ENCODE results near the gene ATP6V1F.

Gene ATP6V1F

DNA sequence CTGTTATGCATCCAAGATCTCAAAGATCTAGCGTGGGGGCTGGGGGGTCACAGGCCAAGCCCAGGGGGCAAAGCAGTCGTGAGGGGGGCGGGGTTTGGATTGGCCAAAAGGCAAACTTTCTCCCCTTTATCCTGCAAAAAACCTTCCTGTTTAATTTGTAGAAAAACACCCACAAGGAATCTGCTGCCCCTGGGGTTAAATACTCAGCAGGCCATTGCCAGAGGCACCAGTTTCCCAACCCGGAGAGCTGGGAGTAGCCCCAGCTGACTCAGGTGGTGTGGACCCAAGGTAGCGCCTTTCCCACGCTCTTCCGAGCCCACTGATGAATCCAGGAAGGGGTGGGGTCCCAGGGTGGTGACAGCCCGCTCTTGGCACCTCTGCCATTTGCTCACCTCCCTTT, 26.5 kb downstream of the ATP6V1F start:
- H3K36me3 Mint-ChIP-seq (ENCODE audit: insufficient read depth) = peaks cover 1% of the 10 kb centered on the region
- no peaks in the 10 kb centered on the region for H3K27me3 Mint-ChIP-seq
- no peaks in the 10 kb centered on the region for H3K9me3 Mint-ChIP-seq
- ATAC-seq (replicated peaks; ENCODE audit: extremely low read depth, poor library complexity, severe bottlenecking) = no peak
- DNase-seq (ENCODE audit: low spot score in 2 of 2) = no peak
- H3K27ac Mint-ChIP-seq (ENCODE audit: low read depth) = no peak overlapping the region
- H3K4me1 Mint-ChIP-seq = no peaks in the 10 kb centered on the region
- H3K4me3 Mint-ChIP-seq = no peak overlapping the region

- peaks cover 1% of the 10 kb centered on the region for H3K36me3 Mint-ChIP-seq (ENCODE audit: insufficient read depth)
- no peaks in the 10 kb centered on the region for H3K9me3 Mint-ChIP-seq
- no peak for ATAC-seq (replicated peaks; ENCODE audit: extremely low read depth, poor library complexity, severe bottlenecking)
- H3K4me3 Mint-ChIP-seq = no peak overlapping the region
- H3K27ac Mint-ChIP-seq (ENCODE audit: low read depth) = no peak overlapping the region
- DNase-seq (ENCODE audit: low spot score in 2 of 2) = no peak
- H3K27me3 Mint-ChIP-seq = no peaks in the 10 kb centered on the region
- H3K4me1 Mint-ChIP-seq = no peaks in the 10 kb centered on the region
Measured at GRCh38 chr7:128890306-128891109, 27.9 kb downstream of the ATP6V1F start.

- Mint-ChIP-seq H3K36me3 (ENCODE audit: insufficient read depth) (peaks cover 1% of the 10 kb centered on the region), H3K9me3 (no peaks in the 10 kb centered on the region), H3K4me3 (no peak overlapping the region), H3K27ac (ENCODE audit: low read depth) (no peak overlapping the region), H3K27me3 (no peaks in the 10 kb centered on the region), H3K4me1 (no peaks in the 10 kb centered on the region)
- ATAC-seq (replicated peaks; ENCODE audit: extremely low read depth, poor library complexity, severe bottlenecking) (no peak), DNase-seq (ENCODE audit: low spot score in 2 of 2) (no peak)
Measured at GRCh38 chr7:128891110-128891941, 28.7 kb downstream of the ATP6V1F start.

DNA sequence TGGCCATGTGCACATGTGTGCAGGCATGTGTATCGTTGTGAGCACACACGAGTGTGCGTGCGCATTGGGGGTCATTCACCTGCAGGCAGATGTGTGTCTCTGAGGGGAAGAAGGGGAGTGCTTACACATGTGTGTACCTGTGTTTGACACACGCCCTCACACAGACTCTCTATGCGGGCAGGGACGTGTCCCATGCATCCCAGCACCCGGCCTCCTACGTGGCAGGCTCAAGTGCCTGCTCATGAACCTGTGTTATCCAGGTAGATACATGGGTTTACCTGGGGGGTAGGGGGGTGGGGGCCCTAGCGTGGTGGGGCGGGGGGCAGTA, 29.2 kb downstream of the ATP6V1F start:
- H3K27ac Mint-ChIP-seq (ENCODE audit: low read depth) = no peak overlapping the region
- H3K4me3 Mint-ChIP-seq = no peak overlapping the region
- peaks cover 1% of the 10 kb centered on the region for H3K36me3 Mint-ChIP-seq (ENCODE audit: insufficient read depth)
- DNase-seq (ENCODE audit: low spot score in 2 of 2) (no peak), ATAC-seq (replicated peaks; ENCODE audit: extremely low read depth, poor library complexity, severe bottlenecking) (no peak)
- no peaks in the 10 kb centered on the region for H3K9me3 Mint-ChIP-seq
- no peaks in the 10 kb centered on the region for H3K27me3 Mint-ChIP-seq
- no peaks in the 10 kb centered on the region for H3K4me1 Mint-ChIP-seq

DNA sequence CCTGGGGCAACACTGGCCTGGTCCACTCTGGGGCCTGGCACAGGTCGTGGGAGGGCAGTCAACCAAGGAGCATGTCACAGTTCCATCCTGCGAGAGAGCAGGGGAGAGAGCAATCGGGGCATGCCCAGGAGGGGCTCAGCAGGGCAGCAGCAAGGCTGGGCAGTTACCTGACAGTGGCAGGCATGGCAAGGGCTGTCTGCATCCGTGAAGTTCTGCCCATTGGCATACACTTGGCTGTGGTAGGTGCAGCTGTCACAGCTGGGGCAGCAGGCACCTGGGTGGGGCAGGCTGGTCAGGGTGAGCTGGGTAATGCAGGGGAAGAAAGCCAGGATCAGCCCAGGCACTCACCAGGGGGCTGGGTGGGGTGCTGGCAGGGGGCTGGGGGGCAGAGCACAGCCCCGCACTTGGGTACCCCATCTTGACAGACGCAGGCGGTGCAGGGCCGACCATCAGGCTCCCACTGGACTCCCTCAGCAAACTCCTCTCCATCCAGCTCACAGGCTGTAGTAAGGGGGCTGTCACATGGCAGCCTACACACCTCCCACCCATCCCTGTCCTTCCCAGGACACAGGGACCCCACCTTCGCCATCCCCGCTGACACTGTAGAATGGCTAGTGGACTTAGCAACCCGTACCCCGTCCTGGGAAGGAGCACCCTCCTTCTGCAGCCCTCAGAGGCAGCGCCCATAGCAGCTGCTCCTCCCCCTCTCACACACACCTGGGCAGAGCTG, 30.0 kb downstream of the ATP6V1F start:
- no peak for ATAC-seq (replicated peaks; ENCODE audit: extremely low read depth, poor library complexity, severe bottlenecking)
- Mint-ChIP-seq H3K4me1 (no peaks in the 10 kb centered on the region), H3K4me3 (no peak overlapping the region), H3K36me3 (ENCODE audit: insufficient read depth) (peaks cover 1% of the 10 kb centered on the region), H3K27ac (ENCODE audit: low read depth) (no peak overlapping the region), H3K9me3 (no peaks in the 10 kb centered on the region), H3K27me3 (no peaks in the 10 kb centered on the region)
- DNase-seq (ENCODE audit: low spot score in 2 of 2) = no peak

DNA sequence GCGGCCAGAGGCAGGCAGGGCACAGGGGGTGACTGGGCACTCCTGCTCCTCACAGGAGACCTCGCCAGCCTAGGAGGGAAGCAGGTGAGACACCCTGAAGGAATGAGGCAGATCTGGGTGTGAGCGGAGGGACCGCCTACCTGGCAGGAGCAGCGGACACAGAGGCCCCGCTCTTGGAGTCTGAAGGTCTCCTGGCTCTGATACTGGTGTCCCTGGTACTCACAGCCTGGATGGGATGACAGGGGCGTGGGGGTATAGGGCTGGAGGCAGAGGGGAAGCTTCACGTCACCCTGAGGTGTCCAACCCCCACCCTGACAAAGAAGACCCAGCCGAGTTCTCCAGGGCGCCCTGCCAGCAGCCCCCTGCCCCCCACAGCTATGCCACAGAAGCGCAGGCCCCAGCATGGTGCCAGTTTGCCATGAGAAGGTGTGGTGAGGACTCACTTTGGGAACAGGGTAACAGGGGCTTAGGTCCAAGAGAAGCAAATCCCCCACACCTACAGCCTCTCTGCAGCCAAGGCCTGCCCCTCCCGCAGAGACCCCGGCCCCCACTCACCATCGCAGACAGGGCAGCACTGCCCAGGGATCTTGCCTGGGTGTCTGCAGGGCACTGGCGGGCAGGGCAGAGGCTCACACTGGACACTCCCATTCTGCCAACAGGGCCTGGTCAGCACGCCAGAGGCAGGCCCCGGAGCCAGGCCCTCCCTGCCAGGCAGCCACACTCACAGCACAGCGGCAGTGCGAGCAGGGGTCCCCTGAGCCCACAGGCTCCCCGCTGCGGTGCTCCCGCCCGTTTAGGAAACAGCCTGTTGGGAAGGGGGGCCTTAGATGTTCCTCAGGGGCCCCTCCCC, 30.8 kb downstream of the ATP6V1F start:
- no peak for DNase-seq (ENCODE audit: low spot score in 2 of 2)
- Mint-ChIP-seq H3K27me3 (no peaks in the 10 kb centered on the region), H3K9me3 (no peaks in the 10 kb centered on the region), H3K27ac (ENCODE audit: low read depth) (no peak overlapping the region), H3K4me1 (no peaks in the 10 kb centered on the region), H3K4me3 (no peak overlapping the region), H3K36me3 (ENCODE audit: insufficient read depth) (peaks cover 1% of the 10 kb centered on the region)
- ATAC-seq (replicated peaks; ENCODE audit: extremely low read depth, poor library complexity, severe bottlenecking) = no peak

- Mint-ChIP-seq H3K27me3 (no peaks in the 10 kb centered on the region), H3K36me3 (ENCODE audit: insufficient read depth) (peaks cover 1% of the 10 kb centered on the region), H3K9me3 (no peaks in the 10 kb centered on the region), H3K4me1 (no peaks in the 10 kb centered on the region), H3K4me3 (no peak overlapping the region), H3K27ac (ENCODE audit: low read depth) (no peak overlapping the region)
- no peak for ATAC-seq (replicated peaks; ENCODE audit: extremely low read depth, poor library complexity, severe bottlenecking)
- DNase-seq (ENCODE audit: low spot score in 2 of 2) = no peak
Measured at GRCh38 chr7:128894101-128894440, 31.4 kb downstream of the ATP6V1F start.

DNA sequence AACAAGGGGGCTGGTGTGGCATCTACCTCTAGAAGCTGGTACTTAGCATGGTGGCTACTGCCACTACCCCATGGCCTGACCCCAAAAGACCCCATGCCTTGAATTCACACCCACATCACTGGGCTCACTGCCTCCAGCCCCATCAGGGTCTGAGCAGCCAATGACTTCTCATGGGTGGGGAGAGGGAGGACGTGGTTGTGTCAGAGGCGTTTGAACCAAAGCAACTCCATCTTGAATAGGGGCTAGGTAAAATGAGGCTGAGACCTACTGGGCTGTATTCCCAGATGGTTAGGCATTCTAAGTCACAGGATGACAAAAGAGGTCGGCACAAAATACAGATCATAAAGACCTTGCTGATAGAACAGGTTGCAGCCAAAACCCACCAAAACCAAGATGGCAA, 32.7 kb downstream of the ATP6V1F start:
- ATAC-seq (replicated peaks; ENCODE audit: extremely low read depth, poor library complexity, severe bottlenecking) (no peak), DNase-seq (ENCODE audit: low spot score in 2 of 2) (no peak)
- Mint-ChIP-seq H3K9me3 (no peaks in the 10 kb centered on the region), H3K36me3 (ENCODE audit: insufficient read depth) (peaks cover 1% of the 10 kb centered on the region), H3K4me3 (no peak overlapping the region), H3K4me1 (no peaks in the 10 kb centered on the region), H3K27me3 (no peaks in the 10 kb centered on the region), H3K27ac (ENCODE audit: low read depth) (no peak overlapping the region)

DNA sequence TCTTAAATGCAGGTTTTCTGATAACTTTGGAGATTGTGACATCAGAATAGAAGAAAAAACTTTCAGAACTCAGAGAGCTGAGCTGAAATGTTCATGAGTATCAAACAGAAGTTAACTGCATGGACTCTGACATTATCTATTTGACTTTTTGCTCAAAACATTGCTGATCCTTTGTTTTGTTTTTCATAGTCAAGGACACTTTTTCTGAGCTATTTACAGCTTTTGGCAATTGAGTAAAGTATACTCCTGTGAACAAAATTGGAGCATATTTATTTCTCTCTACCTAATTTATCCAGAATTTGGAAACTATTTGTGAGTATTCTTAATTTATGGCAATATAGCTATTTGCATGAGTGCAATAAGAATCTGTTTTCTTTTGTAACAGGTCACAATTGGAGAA, 36.7 kb downstream of the ATP6V1F start:
- Mint-ChIP-seq H3K27ac (ENCODE audit: low read depth) (no peak overlapping the region), H3K36me3 (ENCODE audit: insufficient read depth) (no peaks in the 10 kb centered on the region)

GRCh38 chr7:128900237-128900636, 37.6 kb downstream of the ATP6V1F start:
- Mint-ChIP-seq H3K27ac (ENCODE audit: low read depth) (no peak overlapping the region), H3K4me3 (no peak overlapping the region), H3K27me3 (peaks cover 31% of the 10 kb centered on the region), H3K9me3 (no peaks in the 10 kb centered on the region), H3K4me1 (peaks cover 7% of the 10 kb centered on the region), H3K36me3 (ENCODE audit: insufficient read depth) (peaks cover 1% of the 10 kb centered on the region)
- ATAC-seq (replicated peaks; ENCODE audit: extremely low read depth, poor library complexity, severe bottlenecking) (no peak), DNase-seq (ENCODE audit: low spot score in 2 of 2) (no peak)

More for the DNA sequence above, 36.7 kb downstream of the ATP6V1F start:
- peaks cover 22% of the 10 kb centered on the region for H3K27me3 Mint-ChIP-seq
- DNase-seq (ENCODE audit: low spot score in 2 of 2) (no peak), ATAC-seq (replicated peaks; ENCODE audit: extremely low read depth, poor library complexity, severe bottlenecking) (no peak)
- H3K4me1 Mint-ChIP-seq = peaks cover 1% of the 10 kb centered on the region
- H3K9me3 Mint-ChIP-seq = no peaks in the 10 kb centered on the region
- no peak overlapping the region for H3K4me3 Mint-ChIP-seq

GRCh38 chr7:128902761-128903585, 40.3 kb downstream of the ATP6V1F start:
- Mint-ChIP-seq H3K4me1 (peaks cover 7% of the 10 kb centered on the region), H3K9me3 (no peaks in the 10 kb centered on the region), H3K27me3 (peaks cover 58% of the 10 kb centered on the region), H3K27ac (ENCODE audit: low read depth) (no peak overlapping the region), H3K36me3 (ENCODE audit: insufficient read depth) (peaks cover 1% of the 10 kb centered on the region), H3K4me3 (no peak overlapping the region)
- no peak for ATAC-seq (replicated peaks; ENCODE audit: extremely low read depth, poor library complexity, severe bottlenecking)
- DNase-seq (ENCODE audit: low spot score in 2 of 2) = no peak

Data from central memory CD8-positive, alpha-beta T cell (primary cell).